ENCODE data around the gene MLLT3.
A peak's percentile ranks its signal among the peaks of the same experiment; 100 is the strongest.

The MLLT3 gene

GRCh38 chr9:20378851-20379250, 243.4 kb downstream of the MLLT3 start:
- DNase-seq (ENCODE audit: low spot score in 2 of 2) (no peak), ATAC-seq (no peak)
- H3K27ac Mint-ChIP-seq = no peak overlapping the region
- no peaks in the 10 kb centered on the region for H3K36me3 Mint-ChIP-seq
- no peaks in the 10 kb centered on the region for H3K4me1 Mint-ChIP-seq
- H3K9me3 Mint-ChIP-seq = no peaks in the 10 kb centered on the region
- no peak overlapping the region for H3K4me3 Mint-ChIP-seq

- no peaks in the 10 kb centered on the region for H3K9me3 Mint-ChIP-seq
- no peaks in the 10 kb centered on the region for H3K4me1 Mint-ChIP-seq
- DNase-seq (ENCODE audit: low spot score in 2 of 2) = no peak
- H3K4me3 Mint-ChIP-seq = no peak overlapping the region
- no peak overlapping the region for H3K27ac Mint-ChIP-seq
- H3K36me3 Mint-ChIP-seq = no peaks in the 10 kb centered on the region
- no peak for ATAC-seq
Measured at GRCh38 chr9:20377790-20378189, 244.5 kb downstream of the MLLT3 start.

- Mint-ChIP-seq H3K27ac (no peak overlapping the region), H3K4me3 (no peak overlapping the region), H3K4me1 (peaks cover 2% of the 10 kb centered on the region), H3K36me3 (no peaks in the 10 kb centered on the region), H3K9me3 (no peaks in the 10 kb centered on the region)
- ATAC-seq (no peak), DNase-seq (ENCODE audit: low spot score in 2 of 2) (no peak)
Measured at GRCh38 chr9:20376731-20377375, 245.4 kb downstream of the MLLT3 start.

- Mint-ChIP-seq H3K27ac (no peak overlapping the region), H3K4me3 (no peak overlapping the region), H3K4me1 (peaks cover 5% of the 10 kb centered on the region), H3K9me3 (no peaks in the 10 kb centered on the region), H3K36me3 (no peaks in the 10 kb centered on the region)
- no peak for DNase-seq (ENCODE audit: low spot score in 2 of 2)
- ATAC-seq = no peak
Measured at GRCh38 chr9:20376042-20376441, 246.3 kb downstream of the MLLT3 start.

- DNase-seq (ENCODE audit: low spot score in 2 of 2) = no peak
- Mint-ChIP-seq H3K27ac (no peak overlapping the region), H3K36me3 (no peaks in the 10 kb centered on the region), H3K4me1 (peaks cover 5% of the 10 kb centered on the region), H3K4me3 (no peak overlapping the region), H3K9me3 (no peaks in the 10 kb centered on the region)
- no peak for ATAC-seq
Measured at GRCh38 chr9:20373263-20373662, 249.0 kb downstream of the MLLT3 start.

GRCh38 chr9:20369391-20369790, 252.9 kb downstream of the MLLT3 start:
- Mint-ChIP-seq H3K4me1 (peaks cover 9% of the 10 kb centered on the region), H3K36me3 (no peaks in the 10 kb centered on the region), H3K9me3 (peaks cover 2% of the 10 kb centered on the region), H3K4me3 (no peak overlapping the region), H3K27ac (no peak overlapping the region)
- ATAC-seq = no peak
- DNase-seq (ENCODE audit: low spot score in 2 of 2) = no peak

- Mint-ChIP-seq H3K4me3 (no peak overlapping the region), H3K27ac (peak overlapping the region; percentile 60), H3K4me1 (peaks cover 9% of the 10 kb centered on the region), H3K36me3 (peaks cover 8% of the 10 kb centered on the region), H3K9me3 (peaks cover 2% of the 10 kb centered on the region)
- no peak for ATAC-seq
- no peak for DNase-seq (ENCODE audit: low spot score in 2 of 2)
Measured at GRCh38 chr9:20367855-20368254, 254.4 kb downstream of the MLLT3 start.

GRCh38 chr9:20364959-20365358, 257.3 kb downstream of the MLLT3 start:
- Mint-ChIP-seq H3K4me1 (peaks cover 21% of the 10 kb centered on the region), H3K36me3 (peaks cover 27% of the 10 kb centered on the region), H3K9me3 (peaks cover 2% of the 10 kb centered on the region), H3K4me3 (no peak overlapping the region), H3K27ac (no peak overlapping the region)
- ATAC-seq (no peak), DNase-seq (ENCODE audit: low spot score in 2 of 2) (no peak)

GRCh38 chr9:20363233-20363632, 259.1 kb downstream of the MLLT3 start:
- H3K36me3 Mint-ChIP-seq = peaks cover 27% of the 10 kb centered on the region
- no peak overlapping the region for H3K27ac Mint-ChIP-seq
- peaks cover 2% of the 10 kb centered on the region for H3K9me3 Mint-ChIP-seq
- peaks cover 26% of the 10 kb centered on the region for H3K4me1 Mint-ChIP-seq
- ATAC-seq = no peak
- DNase-seq (ENCODE audit: low spot score in 2 of 2) = no peak
- H3K4me3 Mint-ChIP-seq = no peak overlapping the region

- DNase-seq (ENCODE audit: low spot score in 2 of 2) (no peak), ATAC-seq (peak; percentile 58)
- Mint-ChIP-seq H3K4me3 (no peak overlapping the region), H3K9me3 (no peaks in the 10 kb centered on the region), H3K4me1 (peaks cover 24% of the 10 kb centered on the region), H3K27ac (peak overlapping the region; percentile 23), H3K36me3 (peaks cover 27% of the 10 kb centered on the region)
Measured at GRCh38 chr9:20361656-20362570, 260.4 kb downstream of the MLLT3 start.

GRCh38 chr9:20361229-20361628, 261.1 kb downstream of the MLLT3 start:
- peaks cover 24% of the 10 kb centered on the region for H3K4me1 Mint-ChIP-seq
- no peak overlapping the region for H3K4me3 Mint-ChIP-seq
- H3K9me3 Mint-ChIP-seq = no peaks in the 10 kb centered on the region
- H3K27ac Mint-ChIP-seq = peak overlapping the region; percentile 23
- H3K36me3 Mint-ChIP-seq = peaks cover 27% of the 10 kb centered on the region
- ATAC-seq (no peak), DNase-seq (ENCODE audit: low spot score in 2 of 2) (no peak)

- no peak for DNase-seq (ENCODE audit: low spot score in 2 of 2)
- H3K9me3 Mint-ChIP-seq = no peaks in the 10 kb centered on the region
- peaks cover 39% of the 10 kb centered on the region for H3K4me1 Mint-ChIP-seq
- peak; percentile 69 for ATAC-seq
- no peak overlapping the region for H3K4me3 Mint-ChIP-seq
- H3K36me3 Mint-ChIP-seq = peaks cover 33% of the 10 kb centered on the region
- peak overlapping the region; percentile 43 for H3K27ac Mint-ChIP-seq
Measured at GRCh38 chr9:20358207-20358606, 264.1 kb downstream of the MLLT3 start.

GRCh38 chr9:20357037-20357432, 265.3 kb downstream of the MLLT3 start:
- DNase-seq (ENCODE audit: low spot score in 2 of 2) (no peak), ATAC-seq (no peak)
- peaks cover 33% of the 10 kb centered on the region for H3K36me3 Mint-ChIP-seq
- H3K4me1 Mint-ChIP-seq = peaks cover 32% of the 10 kb centered on the region
- no peaks in the 10 kb centered on the region for H3K9me3 Mint-ChIP-seq
- no peak overlapping the region for H3K27ac Mint-ChIP-seq
- no peak overlapping the region for H3K4me3 Mint-ChIP-seq

- DNase-seq (ENCODE audit: low spot score in 2 of 2) (no peak), ATAC-seq (no peak)
- Mint-ChIP-seq H3K27ac (no peak overlapping the region), H3K4me3 (no peak overlapping the region), H3K9me3 (no peaks in the 10 kb centered on the region), H3K36me3 (peaks cover 32% of the 10 kb centered on the region), H3K4me1 (peaks cover 27% of the 10 kb centered on the region)
Measured at GRCh38 chr9:20356403-20357036, 265.8 kb downstream of the MLLT3 start.

GRCh38 chr9:20355022-20355421, 267.3 kb downstream of the MLLT3 start:
- DNase-seq (ENCODE audit: low spot score in 2 of 2) (no peak), ATAC-seq (peak; percentile 93)
- H3K4me3 Mint-ChIP-seq = peak overlapping the region; percentile 31
- H3K27ac Mint-ChIP-seq = peak overlapping the region; percentile 47
- peaks cover 29% of the 10 kb centered on the region for H3K36me3 Mint-ChIP-seq
- H3K9me3 Mint-ChIP-seq = no peaks in the 10 kb centered on the region
- peaks cover 22% of the 10 kb centered on the region for H3K4me1 Mint-ChIP-seq
